ENCODE results near the gene WDR49.

WDR49 gene

GRCh38 chr3:167602041-167602440, 51.7 kb downstream of the WDR49 start:
- TF ChIP-seq, protein P1, sequence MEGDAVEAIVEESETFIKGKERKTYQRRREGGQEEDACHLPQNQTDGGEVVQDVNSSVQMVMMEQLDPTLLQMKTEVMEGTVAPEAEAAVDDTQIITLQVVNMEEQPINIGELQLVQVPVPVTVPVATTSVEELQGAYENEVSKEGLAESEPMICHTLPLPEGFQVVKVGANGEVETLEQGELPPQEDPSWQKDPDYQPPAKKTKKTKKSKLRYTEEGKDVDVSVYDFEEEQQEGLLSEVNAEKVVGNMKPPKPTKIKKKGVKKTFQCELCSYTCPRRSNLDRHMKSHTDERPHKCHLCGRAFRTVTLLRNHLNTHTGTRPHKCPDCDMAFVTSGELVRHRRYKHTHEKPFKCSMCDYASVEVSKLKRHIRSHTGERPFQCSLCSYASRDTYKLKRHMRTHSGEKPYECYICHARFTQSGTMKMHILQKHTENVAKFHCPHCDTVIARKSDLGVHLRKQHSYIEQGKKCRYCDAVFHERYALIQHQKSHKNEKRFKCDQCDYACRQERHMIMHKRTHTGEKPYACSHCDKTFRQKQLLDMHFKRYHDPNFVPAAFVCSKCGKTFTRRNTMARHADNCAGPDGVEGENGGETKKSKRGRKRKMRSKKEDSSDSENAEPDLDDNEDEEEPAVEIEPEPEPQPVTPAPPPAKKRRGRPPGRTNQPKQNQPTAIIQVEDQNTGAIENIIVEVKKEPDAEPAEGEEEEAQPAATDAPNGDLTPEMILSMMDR (IDR thresholded peaks at IDR 0.05; ENCODE audit: insufficient read depth, missing control alignments), result no peak
- FAIRE-seq, result no peak
- no peak for DNase-seq (ENCODE audit: insufficient read length, low spot score)

DNA sequence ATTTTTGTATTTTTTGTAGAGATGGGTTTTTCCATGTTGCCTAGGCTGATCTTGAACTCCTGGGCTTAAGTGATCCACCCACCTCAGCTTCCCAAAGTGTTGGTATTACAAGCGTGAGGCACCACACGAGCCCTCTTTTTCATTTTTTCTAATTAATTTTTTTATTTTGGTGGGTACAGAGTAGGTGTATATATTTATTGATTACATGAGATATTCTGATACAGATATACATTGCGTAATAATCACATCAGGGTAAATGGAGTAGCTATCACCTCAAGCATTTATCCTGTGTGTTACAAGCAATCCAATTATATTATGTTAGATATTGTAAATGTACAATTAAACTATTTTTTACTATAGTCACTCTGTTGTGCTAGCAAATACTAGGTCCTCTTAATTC, 66.1 kb downstream of the WDR49 start:
- DNase-seq (ENCODE audit: insufficient read length, low spot score) (no peak), FAIRE-seq (no peak)
- TF ChIP-seq, protein P1 (IDR thresholded peaks at IDR 0.05; ENCODE audit: insufficient read depth, missing control alignments), result no peak

GRCh38 chr3:167575000-167575600, 78.6 kb downstream of the WDR49 start:
- FAIRE-seq (no peak), DNase-seq (ENCODE audit: insufficient read length, low spot score) (no peak)
- TF ChIP-seq, protein P1 (IDR thresholded peaks at IDR 0.05; ENCODE audit: insufficient read depth, missing control alignments), result no peak

GRCh38 chr3:167572991-167573390, 80.8 kb downstream of the WDR49 start:
- FAIRE-seq (no peak), DNase-seq (ENCODE audit: insufficient read length, low spot score) (no peak)
- TF ChIP-seq, protein P1 (IDR thresholded peaks at IDR 0.05; ENCODE audit: insufficient read depth, missing control alignments), result no peak

DNA sequence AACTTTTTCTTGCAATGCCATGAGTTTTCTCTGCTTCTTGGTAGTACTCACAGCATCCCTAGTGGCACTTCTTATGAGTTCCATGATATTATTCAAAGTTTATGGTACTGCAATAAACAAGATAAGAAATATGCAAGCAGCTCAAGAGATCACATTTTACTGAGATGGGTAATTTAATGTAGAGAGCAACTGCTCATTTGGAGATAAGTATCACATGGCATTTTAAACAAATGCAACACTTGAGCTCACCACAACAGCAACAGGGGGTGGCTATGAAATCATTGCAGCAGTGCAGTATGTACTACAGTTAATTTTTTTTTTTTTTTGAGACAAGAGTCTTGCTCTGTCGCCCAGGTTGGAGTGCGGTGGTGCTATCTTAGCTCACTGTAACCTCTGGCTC, 85.1 kb downstream of the WDR49 start:
- FAIRE-seq (no peak), DNase-seq (ENCODE audit: insufficient read length, low spot score) (no peak)
- TF ChIP-seq, protein P1 (IDR thresholded peaks at IDR 0.05; ENCODE audit: insufficient read depth, missing control alignments), result no peak

DNA sequence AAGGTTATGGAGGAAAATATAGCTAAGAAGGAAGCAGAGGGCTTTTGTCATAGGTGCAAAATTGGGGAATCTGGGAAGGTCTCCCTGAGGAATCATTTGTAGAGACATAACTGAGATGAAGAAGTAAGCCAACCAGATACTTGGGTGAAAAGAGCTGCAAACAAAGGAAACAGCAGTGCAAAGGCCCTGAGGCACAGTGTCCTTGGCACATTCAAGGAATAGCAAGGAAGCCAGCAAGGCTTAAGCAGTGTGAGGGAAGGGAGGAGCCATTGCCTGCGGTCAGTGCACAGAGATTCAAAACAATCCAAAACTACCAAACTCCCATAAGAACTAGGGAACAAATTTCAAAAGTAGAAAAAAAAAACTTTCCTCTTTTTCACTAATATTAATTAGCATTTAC, 88.3 kb downstream of the WDR49 start:
- no peak for FAIRE-seq
- no peak for DNase-seq (ENCODE audit: insufficient read length, low spot score)
- TF ChIP-seq, protein P1 (IDR thresholded peaks at IDR 0.05; ENCODE audit: insufficient read depth, missing control alignments), result no peak

DNA sequence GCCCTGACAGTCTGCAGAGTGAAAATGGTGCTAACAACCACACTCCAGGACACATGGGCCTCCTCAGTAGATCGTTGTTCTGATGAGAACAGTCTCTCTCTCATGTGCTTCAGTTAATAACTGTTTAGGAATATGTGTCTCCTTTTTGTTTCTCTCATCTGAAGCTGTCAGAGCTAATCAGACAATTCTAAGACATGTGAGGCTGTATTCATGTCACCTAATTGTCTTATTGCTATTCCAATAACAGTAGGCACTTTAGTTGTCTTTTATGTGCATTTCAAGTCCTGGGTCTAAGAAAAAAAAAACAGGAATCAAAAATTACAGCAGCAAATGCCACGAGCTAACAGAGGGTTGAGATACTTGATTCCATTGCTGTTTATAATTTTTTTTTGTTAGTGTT, 89.1 kb downstream of the WDR49 start:
- TF ChIP-seq, protein P1 (IDR thresholded peaks at IDR 0.05; ENCODE audit: insufficient read depth, missing control alignments), result no peak
- no peak for DNase-seq (ENCODE audit: insufficient read length, low spot score)
- FAIRE-seq, result no peak

All from D721Med (cell line).